Right atrium auricular region (tissue), 2 donors: ENCODE results near the gene ZNF516. TPM values are rescaled to one million over a fixed set of nuclear protein-coding genes. Genes with fewer than 3 reads are reported as not detected.

Experiments
- DNase-seq: peaks from one replicate; pipeline ENCODE4 v3.0.0-alpha.2; 2019; ENCODE audit warnings: low spot score
- H3K27ac ChIP-seq, 2 donors: fragments of 200-600 bp; sonication (generic); 1 replicate in 1 of 2; 2 replicates in 1 of 2; pipeline ENCODE4 v1.5.1; 2016 to 2019
- H3K27me3 ChIP-seq, 2 donors: fragments of 200-600 bp; sonication (generic); one replicate each; pipeline versions ENCODE4 v1.5.1 to v1.6.0; 2017 to 2019
- H3K36me3 ChIP-seq: fragments of 200-600 bp; sonication (generic); one replicate; pipeline ENCODE4 v1.5.1; 2016
- H3K4me1 ChIP-seq, 2 donors: fragments of 200-600 bp; sonication (generic); one replicate each; pipeline versions ENCODE4 v1.5.1 to v1.6.0; 2017 to 2019
- H3K4me3 ChIP-seq, 2 donors: fragments of 200-600 bp; sonication (generic); 1 replicate in 1 of 2; 2 replicates in 1 of 2; pipeline ENCODE4 v1.5.1; 2017 to 2019; ENCODE audit warnings: mild to moderate bottlenecking in 1 of 2, moderate library complexity in 1 of 2
- H3K9me3 ChIP-seq, 2 donors: fragments of 200-600 bp; sonication (generic); one replicate each; pipeline ENCODE4 v1.5.1; 2019
- CTCF ChIP-seq, 2 donors: fragments of 200-600 bp; sonication (generic); IDR thresholded peaks; one replicate each; pipeline ENCODE4 v1.5.1; 2019; ENCODE audit warnings: antibody characterized with exemption in 2 of 2
- total RNA-seq, 2 donors: library from RNA; depleted of rRNA; stranded (reverse); fragments of >200 nt; gene quantifications; one replicate each; pipeline ENCODE4 v1.1.0, GENCODE V29; 2016

The ZNF516 gene
- total RNA-seq, 2 donors from 2014 or later, result 11.0 to 14.0 TPM

- Histone ChIP-seq H3K4me1 (no peaks in the 10 kb centered on the region), H3K36me3 (no peaks in the 10 kb centered on the region), H3K4me3 (peak overlapping the region; percentile 25 to 38), H3K27me3 (no peaks in the 10 kb centered on the region), H3K9me3 (no peaks in the 10 kb centered on the region), H3K27ac (peak overlapping the region; percentile 15 to 28)
- no peak for TF ChIP-seq CTCF (IDR thresholded peaks at IDR 0.05)
- peak; percentile 63 for DNase-seq
These were observed 23.2 kb upstream of the ZNF516 start for GRCh38 chr18:76518123-76518859.

- Histone ChIP-seq H3K9me3 (no peaks in the 10 kb centered on the region), H3K36me3 (no peaks in the 10 kb centered on the region), H3K4me3 (no peak overlapping the region), H3K27ac (no peak overlapping the region), H3K4me1 (no peaks in the 10 kb centered on the region), H3K27me3 (no peaks in the 10 kb centered on the region)
- no peak for TF ChIP-seq CTCF (IDR thresholded peaks at IDR 0.05)
- no peak for DNase-seq
These were observed 20.5 kb upstream of the ZNF516 start for GRCh38 chr18:76515576-76515975.

- Histone ChIP-seq H3K4me3 (no peak overlapping the region), H3K36me3 (no peaks in the 10 kb centered on the region), H3K27me3 (no peaks in the 10 kb centered on the region), H3K9me3 (no peaks in the 10 kb centered on the region), H3K27ac (no peak overlapping the region), H3K4me1 (no peaks in the 10 kb centered on the region)
- TF ChIP-seq CTCF (IDR thresholded peaks at IDR 0.05), result no peak
- no peak for DNase-seq
These were observed 19.5 kb upstream of the ZNF516 start for GRCh38 chr18:76514573-76514972.

GRCh38 chr18:76507830-76508385, 12.9 kb upstream of the ZNF516 start:
- H3K27me3 ChIP-seq, result no peaks in the 10 kb centered on the region
- H3K4me1 ChIP-seq, result no peaks in the 10 kb centered on the region
- no peak overlapping the region for H3K27ac ChIP-seq
- H3K36me3 ChIP-seq, result no peaks in the 10 kb centered on the region
- H3K9me3 ChIP-seq, result no peaks in the 10 kb centered on the region
- no peak for TF ChIP-seq CTCF (IDR thresholded peaks at IDR 0.05)
- no peak for DNase-seq
- H3K4me3 ChIP-seq, result no peak overlapping the region

- no peak for TF ChIP-seq CTCF (IDR thresholded peaks at IDR 0.05)
- H3K4me3 ChIP-seq, result no peak overlapping the region
- H3K36me3 ChIP-seq, result no peaks in the 10 kb centered on the region
- H3K4me1 ChIP-seq, result no peaks in the 10 kb centered on the region
- no peak overlapping the region for H3K27ac ChIP-seq
- H3K9me3 ChIP-seq, result no peaks in the 10 kb centered on the region
- DNase-seq, result no peak
- no peaks in the 10 kb centered on the region for H3K27me3 ChIP-seq
These were observed 12.1 kb upstream of the ZNF516 start for GRCh38 chr18:76506974-76507764.
